NCI-H2107 (cell line): ENCODE measurements around the gene ARMH1.
"Not testable (repeated sequence)": the region's sequence is repeated elsewhere in the genome, so short reads cannot be mapped to it uniquely, and the experiment has no call there.

Source experiments
- DNase-seq: peaks from one replicate; lab custom pipeline; 2025; lab: John Stamatoyannopoulos, UW

ARMH1 gene

DNA sequence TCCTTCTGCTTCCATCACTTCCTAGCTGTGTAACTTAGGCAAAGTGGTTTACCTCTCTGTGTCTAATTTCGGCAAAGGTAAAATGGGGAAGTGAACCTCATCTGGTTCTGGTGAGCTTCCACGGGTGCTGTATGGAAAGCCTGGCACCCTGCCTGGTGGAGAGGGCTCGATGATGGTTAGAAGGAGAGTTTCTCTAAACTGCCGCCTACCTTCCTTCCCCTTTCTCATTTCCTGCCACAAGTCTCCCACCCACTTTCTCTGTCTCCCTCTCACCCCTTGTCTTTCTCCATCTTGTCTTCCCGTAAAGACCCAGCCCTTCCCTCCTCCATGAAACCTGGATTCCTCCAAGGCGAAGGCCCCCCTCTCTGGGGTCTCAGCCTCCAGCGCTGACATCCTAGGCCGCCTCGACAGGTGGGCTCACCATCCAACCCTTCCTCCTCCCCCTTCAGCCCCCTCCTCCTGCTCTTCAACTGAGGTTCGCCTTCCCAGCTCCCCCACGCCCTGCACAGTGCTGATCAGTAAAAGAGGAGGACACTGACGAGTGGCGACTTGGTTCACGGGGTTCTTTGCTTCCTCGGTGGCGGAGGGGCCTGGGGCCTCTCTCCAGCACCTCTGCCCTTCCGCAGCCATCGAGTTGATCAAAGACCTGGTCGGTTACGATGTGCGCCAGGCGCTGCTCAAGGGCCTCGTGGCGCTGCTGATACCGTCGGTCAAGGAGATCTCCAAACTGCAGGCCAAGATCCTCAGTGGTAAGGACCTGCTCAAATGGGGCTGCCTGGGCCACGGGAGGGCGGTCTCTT, 49.2 kb downstream of the ARMH1 start:
- no peak for DNase-seq

DNA sequence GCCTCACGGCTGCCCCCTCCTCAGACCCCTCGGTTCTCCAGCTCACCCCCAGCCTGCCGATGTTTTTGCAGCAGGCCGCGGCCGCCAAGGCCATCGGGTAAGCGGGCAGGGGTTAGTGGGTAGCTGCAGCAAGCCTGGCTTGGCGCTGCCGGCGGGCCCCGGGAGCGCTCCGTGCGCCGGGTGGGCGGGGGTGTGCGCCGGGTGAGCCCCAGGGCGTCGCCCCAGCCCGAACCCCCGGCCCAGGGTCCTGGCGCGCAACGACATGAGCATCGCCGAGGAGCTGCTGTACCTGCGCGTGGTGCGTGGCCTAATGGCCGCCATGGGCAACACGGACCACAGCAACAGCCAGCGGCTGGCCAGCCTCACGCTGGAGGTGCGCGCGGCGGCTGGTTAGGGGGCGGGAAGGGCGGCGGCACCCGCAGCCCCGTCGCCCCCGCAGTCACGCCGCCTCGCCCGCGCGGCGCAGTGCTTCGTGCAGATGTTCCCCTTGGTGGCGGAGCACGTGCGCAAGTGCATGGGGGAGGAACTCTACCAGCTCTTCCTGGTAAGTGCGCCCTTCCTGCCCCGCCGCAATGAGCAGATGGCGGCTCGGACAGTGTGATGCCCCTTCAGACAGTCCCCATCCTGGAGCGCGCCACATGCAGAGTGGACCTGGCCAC, 49.9 kb downstream of the ARMH1 start:
- DNase-seq: no peak

DNA sequence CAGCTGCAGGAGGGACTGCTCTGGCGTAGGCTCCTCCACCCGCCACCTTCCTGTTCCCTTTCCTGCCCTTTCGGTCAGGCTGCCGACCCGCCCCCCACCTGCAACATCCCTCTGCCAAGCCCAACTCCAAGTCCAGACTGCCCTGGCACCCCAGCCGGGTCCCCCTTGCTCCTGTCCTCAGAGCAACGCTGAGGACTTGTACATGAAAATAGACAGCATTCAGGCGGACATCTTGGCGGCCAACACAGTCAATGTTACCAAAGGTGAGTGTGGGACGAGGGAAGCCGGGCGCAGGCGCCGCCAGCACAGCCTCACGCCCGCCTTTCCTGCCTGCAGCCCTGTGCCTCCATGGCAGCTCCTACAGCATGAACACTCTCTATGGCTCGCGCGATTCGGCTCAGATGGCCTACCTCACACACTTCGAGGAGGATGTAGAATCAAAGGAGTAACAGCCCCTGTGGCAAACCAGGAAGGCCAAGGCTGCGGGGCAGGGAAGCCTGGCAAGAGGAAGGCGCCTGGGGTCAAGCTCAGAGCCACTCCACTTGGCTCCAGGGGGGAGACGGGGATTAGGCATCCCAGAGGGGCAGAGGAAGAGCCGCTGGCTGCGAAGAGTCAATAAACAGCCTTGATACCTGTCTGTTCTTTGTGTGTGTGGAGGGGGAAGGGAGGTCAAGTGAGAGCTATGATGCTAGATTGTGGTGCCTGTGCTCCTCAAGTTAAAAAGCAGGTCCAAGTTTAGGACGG, 50.6 kb downstream of the ARMH1 start:
- DNase-seq: no peak

DNA sequence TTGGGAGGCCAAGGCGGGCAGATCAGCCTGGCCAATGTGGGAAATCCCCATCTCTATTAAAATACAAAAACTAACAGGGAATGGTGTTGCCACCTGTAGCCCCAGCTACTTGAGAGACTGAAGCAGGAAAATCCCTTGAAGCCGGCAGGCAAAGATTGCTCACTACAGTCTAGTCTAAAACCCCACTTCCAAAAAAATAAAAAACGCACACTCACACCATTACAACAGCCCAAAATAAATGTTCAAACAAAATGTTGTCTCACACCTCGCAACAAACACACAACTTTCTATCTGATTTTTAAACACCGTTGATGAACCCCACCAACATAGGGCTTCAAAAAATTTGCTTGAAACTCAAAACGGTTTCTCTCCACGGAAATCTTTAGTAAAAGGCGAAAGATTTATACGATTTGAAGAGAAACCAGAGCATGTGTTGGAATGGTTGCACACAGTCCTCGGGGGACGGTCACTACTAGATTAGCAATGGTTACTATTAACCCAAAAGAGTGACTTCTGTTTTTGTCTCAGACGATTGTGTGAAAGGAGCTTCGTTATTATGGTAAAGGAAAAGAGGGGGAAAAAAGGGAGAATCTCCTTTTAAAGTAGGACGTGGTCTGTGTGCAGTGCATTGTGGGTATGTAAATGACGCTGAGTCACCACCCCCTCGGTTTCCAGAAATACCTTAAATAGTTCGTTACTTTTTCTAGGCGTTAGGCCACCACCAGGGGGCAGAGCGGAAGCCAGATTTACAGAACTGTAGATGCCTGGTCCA, 56.4 kb downstream of the ARMH1 start, which contains the start of gene RNU5D-1:
RNU5D-1 (minus strand) TSS at position 430 of the 772 bp plus-strand sequence.
- peak; percentile 94 for DNase-seq

DNA sequence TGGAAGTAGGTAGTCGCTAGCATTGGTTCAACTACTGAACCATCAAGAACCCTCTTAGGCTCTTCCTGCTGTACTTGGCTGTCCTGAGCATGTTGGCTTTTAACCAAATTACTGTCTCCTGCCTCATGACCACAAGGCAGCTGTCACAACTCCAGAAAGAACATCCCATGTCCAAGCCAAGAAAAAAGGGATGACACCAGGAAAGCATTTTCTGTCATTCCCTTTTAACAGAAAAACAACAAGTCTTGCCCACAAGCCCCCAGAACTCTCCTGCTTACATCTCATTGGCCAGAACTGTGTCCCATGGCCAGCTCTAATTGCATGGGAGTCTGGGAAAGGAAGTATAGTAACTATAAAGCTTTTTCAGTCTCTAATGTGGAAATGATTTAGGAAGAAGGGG, 58.9 kb downstream of the ARMH1 start:
- DNase-seq: no peak

DNA sequence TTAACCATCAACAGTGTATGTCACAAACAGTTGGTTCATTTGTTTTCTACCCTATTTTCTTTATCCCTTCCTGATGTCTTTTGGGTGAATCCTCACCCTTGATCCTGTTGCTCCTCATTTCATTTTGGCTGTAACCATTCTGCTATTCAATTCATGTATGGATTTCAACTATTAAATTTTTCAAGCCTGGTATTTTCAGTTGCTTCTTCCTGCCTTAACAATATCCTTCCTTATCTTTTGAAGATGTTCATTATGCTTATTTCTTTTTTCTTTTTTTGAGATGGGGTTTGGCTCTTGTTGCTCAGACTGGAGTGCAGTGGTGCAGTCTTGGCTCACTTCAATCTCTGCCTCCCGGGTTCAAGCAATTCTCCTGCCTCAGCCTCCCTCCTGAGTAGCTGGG, 59.3 kb downstream of the ARMH1 start:
- DNase-seq: no peak

DNA sequence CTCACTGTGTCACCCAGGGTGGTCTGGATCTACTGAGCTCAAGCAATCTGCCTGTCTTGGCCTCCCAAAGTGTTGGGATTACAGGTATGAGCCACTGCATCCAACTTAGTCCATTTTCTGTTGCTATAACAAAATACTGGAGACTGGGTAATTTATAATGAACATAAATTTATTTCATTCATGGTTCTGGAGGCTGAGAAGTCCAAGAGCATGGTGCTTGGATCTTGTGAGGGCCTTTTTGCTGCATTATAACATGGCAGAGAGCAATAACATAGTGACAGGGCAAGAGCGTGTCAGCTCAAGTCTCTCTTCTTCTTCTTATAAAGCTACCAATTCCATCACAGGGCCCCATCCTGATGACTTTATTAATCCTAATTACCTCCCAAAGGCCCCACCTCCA, 61.5 kb downstream of the ARMH1 start:
- no peak for DNase-seq

DNA sequence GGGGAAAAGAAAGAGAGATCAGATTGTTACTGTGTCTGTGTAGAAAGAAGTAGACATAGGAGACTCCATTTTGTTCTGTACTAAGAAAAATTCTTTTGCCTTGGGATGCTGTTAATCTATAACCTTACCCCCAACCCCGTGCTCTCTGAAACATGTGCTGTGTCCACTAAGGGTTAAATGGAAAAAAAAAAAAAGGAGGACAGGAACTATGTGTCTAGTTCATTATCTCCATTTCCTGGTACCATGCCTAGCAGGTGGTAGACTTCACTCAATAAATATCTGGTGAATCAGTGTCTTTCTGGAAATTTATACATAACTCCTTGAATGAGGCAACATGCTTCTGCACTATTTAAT, 64.4 kb downstream of the ARMH1 start:
- not testable (repeated sequence) for DNase-seq

DNA sequence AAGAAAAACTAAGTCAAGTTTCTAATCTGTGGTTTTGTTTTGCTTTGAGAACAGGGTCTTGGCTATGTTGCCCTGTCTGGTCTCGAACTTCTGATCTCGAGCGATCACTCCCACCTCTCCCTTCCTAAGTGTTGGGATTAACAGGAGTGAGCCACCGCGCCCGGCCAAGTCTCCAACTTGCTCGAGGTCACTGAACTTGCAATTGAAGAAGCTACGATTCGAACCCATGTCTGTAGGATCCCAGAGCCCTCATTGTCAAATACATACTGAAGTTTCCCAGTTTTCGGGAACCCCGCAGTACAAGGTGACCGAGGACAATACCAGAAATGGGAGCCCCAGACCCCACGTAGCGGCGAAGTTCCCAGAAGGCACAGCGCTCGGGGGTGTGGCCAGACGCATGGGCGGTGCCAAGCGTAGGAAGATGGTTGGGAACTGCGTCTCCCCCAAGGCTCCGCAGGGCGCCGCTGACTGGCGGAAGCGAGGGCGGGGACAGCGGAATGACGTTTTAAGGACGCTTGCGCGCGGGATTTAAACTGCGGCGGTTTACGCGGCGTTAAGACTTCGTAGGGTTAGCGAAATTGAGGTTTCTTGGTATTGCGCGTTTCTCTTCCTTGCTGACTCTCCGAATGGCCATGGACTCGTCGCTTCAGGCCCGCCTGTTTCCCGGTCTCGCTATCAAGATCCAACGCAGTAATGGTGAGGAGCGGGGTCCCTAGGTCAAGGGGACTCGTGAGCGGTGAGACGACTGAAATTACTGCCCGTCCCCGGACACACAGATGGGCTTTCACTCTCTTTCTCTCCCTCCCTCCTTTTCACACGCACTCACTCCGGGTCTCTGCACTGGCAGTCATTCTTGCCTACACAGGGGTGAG, 65.0 kb downstream of the ARMH1 start, which contains the start of gene KIF2C:
KIF2C (plus strand) TSS at position 531 of the 872 bp plus-strand sequence; CDS start at position 627, 96 bp downstream.
- peak; percentile 98 for DNase-seq

DNA sequence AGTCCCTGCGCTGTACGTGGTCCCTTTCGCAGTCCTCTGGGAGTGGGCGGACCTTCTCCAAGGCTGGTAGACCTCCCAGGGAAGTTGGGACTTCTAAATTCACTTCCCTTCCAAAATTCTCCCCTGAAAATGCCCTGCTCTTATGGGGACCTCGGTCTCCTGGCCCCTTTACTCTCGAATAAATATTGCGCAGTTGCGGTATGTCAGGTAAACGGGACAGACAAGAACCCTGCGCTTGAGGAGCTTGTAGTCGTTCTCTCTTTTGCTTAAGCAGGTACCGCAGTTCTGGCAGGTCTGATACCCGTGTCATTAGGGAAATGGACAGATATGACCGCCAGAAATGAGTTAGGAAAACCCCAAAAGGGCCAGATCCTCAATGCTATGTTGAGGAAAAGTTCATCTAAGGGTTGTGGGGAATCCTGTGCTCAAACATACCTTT, 65.7 kb downstream of the ARMH1 start:
- DNase-seq: no peak

DNA sequence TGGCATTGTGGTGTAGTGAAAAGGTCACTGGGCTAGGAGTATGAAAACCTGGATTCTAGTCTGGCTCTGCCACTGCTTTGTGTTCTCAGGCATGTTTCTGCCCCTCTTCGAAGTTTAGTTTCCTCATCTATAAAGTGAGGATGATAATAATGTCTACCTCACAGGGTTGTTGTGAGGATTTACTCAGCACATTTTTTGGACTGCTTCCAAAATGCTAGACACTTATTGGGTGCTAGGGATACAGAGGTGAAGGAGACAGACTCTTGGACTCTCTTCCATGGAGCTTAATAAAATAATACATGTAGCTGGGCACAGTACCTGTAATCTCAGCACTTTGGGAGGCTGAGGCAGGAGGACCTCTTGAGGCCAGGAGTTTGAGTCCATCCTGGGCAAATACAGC, 68.7 kb downstream of the ARMH1 start:
- DNase-seq: no peak

DNA sequence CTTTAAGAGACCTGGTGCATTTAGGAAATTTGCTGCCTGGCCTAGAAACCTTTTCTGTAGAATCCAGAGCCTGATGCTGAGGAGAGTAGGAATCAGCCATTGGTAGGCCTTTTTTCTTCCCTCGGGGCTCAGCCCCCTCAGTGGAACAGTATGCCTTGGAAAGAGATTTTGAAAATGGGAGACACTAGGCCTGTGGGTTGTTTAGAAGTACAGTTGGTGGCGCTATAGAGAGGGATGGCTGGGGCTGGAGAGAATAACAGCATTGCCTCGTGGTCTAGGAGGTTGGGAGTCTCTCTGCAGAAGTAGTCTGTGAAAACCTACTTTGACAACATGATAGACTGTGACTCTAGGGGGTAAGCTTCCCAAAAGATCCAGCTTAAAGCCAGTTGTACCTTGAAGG, 73.4 kb downstream of the ARMH1 start:
- DNase-seq: no peak

DNA sequence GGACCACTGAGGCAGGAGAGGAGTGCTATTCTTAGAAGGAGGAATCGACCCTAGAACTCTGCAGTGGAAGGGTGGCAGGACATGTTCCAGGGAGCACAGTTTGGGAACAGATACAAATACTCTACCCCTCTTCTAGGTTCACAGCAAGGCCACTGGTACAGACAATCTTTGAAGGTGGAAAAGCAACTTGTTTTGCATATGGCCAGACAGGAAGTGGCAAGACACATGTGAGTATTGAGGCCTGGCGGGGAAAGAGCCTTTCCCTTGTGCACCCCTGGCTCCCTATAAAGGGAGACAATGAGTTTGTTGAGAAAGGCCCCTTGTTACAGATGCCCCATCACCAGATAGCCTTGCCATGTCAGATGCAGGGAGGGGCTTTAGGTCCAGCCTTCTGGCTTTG, 82.9 kb downstream of the ARMH1 start:
- no peak for DNase-seq

DNA sequence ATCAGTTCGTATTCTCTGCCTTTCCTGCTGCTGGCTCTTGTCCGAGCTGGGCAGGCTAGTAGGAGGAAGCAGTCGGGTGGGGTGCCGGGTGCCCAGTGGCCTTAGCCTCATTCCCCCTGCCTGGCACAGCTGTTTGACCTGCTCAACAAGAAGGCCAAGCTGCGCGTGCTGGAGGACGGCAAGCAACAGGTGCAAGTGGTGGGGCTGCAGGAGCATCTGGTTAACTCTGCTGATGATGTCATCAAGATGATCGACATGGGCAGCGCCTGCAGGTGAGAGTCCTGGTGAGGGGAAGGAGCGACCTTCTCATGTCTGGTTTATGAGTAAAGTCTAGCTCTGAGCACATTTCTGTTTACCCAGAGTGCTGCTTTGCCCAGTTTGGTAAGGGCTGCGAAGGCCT, 84.6 kb downstream of the ARMH1 start:
- DNase-seq: no peak

DNA sequence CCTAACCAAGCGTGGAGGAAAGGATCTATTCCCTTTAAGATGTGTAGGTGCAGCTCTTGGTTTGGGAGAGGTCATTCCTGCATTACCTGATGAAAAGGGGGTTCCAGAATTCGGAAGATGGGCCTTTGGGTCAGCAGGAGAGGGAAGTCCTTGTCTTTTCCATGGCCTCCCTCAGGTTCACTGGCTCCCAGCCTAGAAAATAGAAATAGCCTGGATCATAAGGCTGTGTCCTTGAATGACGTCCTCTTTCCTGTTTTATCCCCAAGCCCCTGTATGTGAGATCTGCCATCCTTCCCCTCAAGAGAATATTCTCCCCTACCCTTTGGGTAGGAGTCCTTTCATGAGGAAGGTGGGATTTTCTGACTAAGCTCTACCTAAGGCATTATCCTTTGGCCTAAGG, 86.4 kb downstream of the ARMH1 start:
- DNase-seq: no peak

DNA sequence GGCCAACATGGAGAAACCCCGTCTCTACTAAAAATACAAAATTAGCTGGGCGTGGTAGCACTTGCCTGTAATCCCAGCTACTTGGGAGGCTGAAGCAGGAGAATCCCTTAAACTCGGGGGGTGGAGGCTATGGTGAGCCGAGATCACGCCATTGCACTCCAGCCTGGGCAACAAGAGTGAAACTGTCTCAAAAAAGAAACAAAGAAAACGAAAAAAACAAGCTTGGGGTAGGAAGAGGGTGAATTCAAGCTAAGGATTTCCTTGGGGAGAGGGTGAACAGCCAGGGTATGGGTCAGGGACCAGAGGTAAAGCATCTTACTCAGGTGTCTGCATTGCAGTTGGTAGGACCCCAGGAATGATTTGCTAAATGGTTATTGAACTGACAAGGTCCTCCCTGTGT, 91.9 kb downstream of the ARMH1 start:
- DNase-seq: not testable (repeated sequence)
